Stimulated activated CD4-positive, alpha-beta T cell treated with anti-CD3 and anti-CD28 coated beads, Interleukin-15, amount 100 ng/mL, for 48 hours (primary cell): ENCODE measurements around the gene UNC5C.

Source experiments
- DNase-seq, 2 donors: peaks; one replicate each; pipeline ENCODE4 v3.0.0-alpha.2; 2020; ENCODE audit warnings: low read depth in 2 of 2

The UNC5C gene

GRCh38 chr4:95129821-95130311, 418.9 kb downstream of the UNC5C start:
- DNase-seq = peak in 1 of 2 donors; percentile 3

GRCh38 chr4:95129031-95129430, 419.7 kb downstream of the UNC5C start:
- DNase-seq = no peak

- DNase-seq = no peak
Measured at GRCh38 chr4:95124906-95125504, 423.8 kb downstream of the UNC5C start.

GRCh38 chr4:95122001-95122400, 426.8 kb downstream of the UNC5C start:
- DNase-seq = no peak

- DNase-seq = no peak
Measured at GRCh38 chr4:95120456-95120855, 428.3 kb downstream of the UNC5C start.

GRCh38 chr4:95118497-95118896, 430.3 kb downstream of the UNC5C start:
- DNase-seq = no peak

GRCh38 chr4:95114521-95114920, 434.3 kb downstream of the UNC5C start:
- DNase-seq = no peak
